Peyer's patch (tissue), 4 donors: ENCODE results near the gene C5orf46.

Experiments
- POLR2A ChIP-seq, 2 donors: fragments of 450-650 bp; IDR thresholded peaks; one replicate each; pipeline ENCODE4 v1.5.1; 2017; ENCODE audit warnings: antibody characterized with exemption in 2 of 2, mild to moderate bottlenecking in 2 of 2, moderate library complexity in 2 of 2
- TF ChIP-seq, protein P1 (sequence below), 6 experiments: fragments of 450-650 bp in 4 of 6; fragments of 200-600 bp in 2 of 6; sonication (generic) in 1 of 6; IDR thresholded peaks; one replicate each; pipeline ENCODE4 v1.5.1; 2017 to 2019; ENCODE audit warnings: antibody characterized with exemption in 6 of 6, mild to moderate bottlenecking in 3 of 6, moderate library complexity in 1 of 6

DNA sequence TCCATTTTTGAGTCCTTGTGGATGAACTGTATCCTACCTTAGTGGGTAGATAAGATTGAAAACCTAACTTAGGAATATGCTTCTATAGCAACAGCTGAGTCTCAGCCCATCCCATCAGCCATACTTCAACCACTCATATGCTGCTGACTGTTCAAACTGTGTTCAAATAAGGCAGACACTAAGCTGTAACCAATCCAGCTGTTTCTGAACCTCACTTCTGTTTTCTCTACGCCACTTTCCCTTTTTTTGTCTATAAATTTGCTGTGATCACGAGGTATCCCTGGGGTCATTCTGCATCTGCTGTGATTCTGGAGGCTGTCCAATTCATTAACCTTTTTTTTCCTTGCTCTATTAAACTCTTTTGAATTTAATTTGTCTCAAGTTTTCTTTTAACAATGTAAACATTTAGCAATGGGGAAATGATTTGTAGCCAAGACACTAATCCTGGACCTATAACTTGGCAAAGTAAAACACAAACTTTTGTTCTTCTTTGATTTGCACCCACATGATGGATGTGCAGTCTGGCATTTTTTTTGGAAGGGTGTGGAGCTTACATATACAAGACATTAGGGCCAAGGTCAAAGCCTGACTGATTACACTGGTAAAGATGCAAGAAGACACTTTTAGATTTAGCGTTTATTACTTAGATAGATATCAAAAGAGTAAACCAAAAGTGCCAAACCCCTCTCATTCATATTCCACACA, 42.7 kb downstream of the C5orf46 start:
- TF ChIP-seq, protein P1, sequence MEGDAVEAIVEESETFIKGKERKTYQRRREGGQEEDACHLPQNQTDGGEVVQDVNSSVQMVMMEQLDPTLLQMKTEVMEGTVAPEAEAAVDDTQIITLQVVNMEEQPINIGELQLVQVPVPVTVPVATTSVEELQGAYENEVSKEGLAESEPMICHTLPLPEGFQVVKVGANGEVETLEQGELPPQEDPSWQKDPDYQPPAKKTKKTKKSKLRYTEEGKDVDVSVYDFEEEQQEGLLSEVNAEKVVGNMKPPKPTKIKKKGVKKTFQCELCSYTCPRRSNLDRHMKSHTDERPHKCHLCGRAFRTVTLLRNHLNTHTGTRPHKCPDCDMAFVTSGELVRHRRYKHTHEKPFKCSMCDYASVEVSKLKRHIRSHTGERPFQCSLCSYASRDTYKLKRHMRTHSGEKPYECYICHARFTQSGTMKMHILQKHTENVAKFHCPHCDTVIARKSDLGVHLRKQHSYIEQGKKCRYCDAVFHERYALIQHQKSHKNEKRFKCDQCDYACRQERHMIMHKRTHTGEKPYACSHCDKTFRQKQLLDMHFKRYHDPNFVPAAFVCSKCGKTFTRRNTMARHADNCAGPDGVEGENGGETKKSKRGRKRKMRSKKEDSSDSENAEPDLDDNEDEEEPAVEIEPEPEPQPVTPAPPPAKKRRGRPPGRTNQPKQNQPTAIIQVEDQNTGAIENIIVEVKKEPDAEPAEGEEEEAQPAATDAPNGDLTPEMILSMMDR (IDR thresholded peaks at IDR 0.05), result no peak
- no peak for TF ChIP-seq POLR2A (IDR thresholded peaks at IDR 0.05)
